Hepatocyte (in vitro differentiated cells): ENCODE measurements around the gene LDB1. TPM values are rescaled to one million over a fixed set of nuclear protein-coding genes. Genes with fewer than 3 reads are reported as not detected.
A peak's percentile ranks its signal among the peaks of the same experiment; 100 is the strongest.

ENCODE experiments used
- DNase-seq: peaks from one replicate; pipeline ENCODE4 v3.0.0-alpha.2; 2016; ENCODE audit warnings: low spot score
- H2AFZ ChIP-seq: fragments of 200-600 bp; sonication (generic); 2 replicates; pipeline ENCODE4 v1.6.0; 2016; ENCODE audit warnings: antibody characterized with exemption, mild to moderate bottlenecking
- H3K27ac ChIP-seq: fragments of 200-600 bp; sonication (generic); 2 replicates; pipeline ENCODE4 v1.5.1; 2016; ENCODE audit warnings: mild to moderate bottlenecking
- H3K27me3 ChIP-seq: fragments of 200-600 bp; sonication (generic); 2 replicates; pipeline ENCODE4 v1.6.1; 2016
- H3K36me3 ChIP-seq: fragments of 200-600 bp; sonication (generic); replicated peaks from 2 replicates; pipeline ENCODE4 v1.5.1; 2016; ENCODE audit warnings: low read depth; ENCODE audit not compliant: insufficient read depth
- H3K4me1 ChIP-seq: fragments of 200-600 bp; sonication (generic); 2 replicates; pipeline ENCODE4 v1.5.1; 2016; ENCODE audit warnings: mild to moderate bottlenecking, moderate library complexity; ENCODE audit not compliant: insufficient read depth
- H3K4me2 ChIP-seq: fragments of 200-600 bp; sonication (generic); 2 replicates; pipeline ENCODE4 v1.6.0; 2016
- H3K4me3 ChIP-seq: fragments of 200-600 bp; sonication (generic); 2 replicates; pipeline ENCODE4 v1.5.1; 2016; ENCODE audit warnings: mild to moderate bottlenecking
- H3K79me2 ChIP-seq: fragments of 200-600 bp; sonication (generic); 2 replicates; pipeline ENCODE4 v1.6.0; 2017; ENCODE audit warnings: mild to moderate bottlenecking
- H3K9me2 ChIP-seq: fragments of 200-600 bp; sonication (generic); replicated peaks from 2 replicates; pipeline ENCODE4 v1.6.0; 2017; ENCODE audit warnings: mild to moderate bottlenecking; ENCODE audit not compliant: insufficient read depth
- H3K9me3 ChIP-seq: fragments of 200-600 bp; sonication (generic); 2 replicates; pipeline ENCODE4 v1.5.1; 2016; ENCODE audit warnings: low read depth, mild to moderate bottlenecking
- H4K20me1 ChIP-seq: fragments of 200-600 bp; sonication (generic); 2 replicates; pipeline ENCODE4 v1.6.0; 2016; ENCODE audit warnings: mild to moderate bottlenecking; ENCODE audit not compliant: insufficient read depth, poor library complexity, severe bottlenecking
- EZH2 ChIP-seq: fragments of 200-600 bp; sonication (generic); IDR thresholded peaks from 2 replicates; pipeline ENCODE4 v1.6.1; 2016; ENCODE audit warnings: antibody characterized with exemption, mild to moderate bottlenecking, borderline replicate concordance
- EZH2phosphoT487 ChIP-seq: fragments of 200-600 bp; sonication (generic); IDR thresholded peaks from one replicate; pipeline ENCODE4 v1.6.1; 2018; ENCODE audit warnings: antibody characterized with exemption, mild to moderate bottlenecking, low read depth, moderate library complexity; ENCODE audit not compliant: unreplicated experiment, severe bottlenecking
- WGBS: methylation state at CpG from one replicate; pipeline ENCODE4 v1.1.6; 2016; ENCODE audit warnings: low lambda C conversion rate; ENCODE audit errors: missing lambda C conversion rate; 5-methylcytosine and 5-hydroxymethylcytosine counted together
- polyA plus RNA-seq: library from polyadenylated mRNA; unstranded; fragments of >200 nt; fragmentation: Nextera tagmentation; extraction: Ambion mirVana; gene quantifications from 2 replicates; pipeline ENCODE4 v1.2.1, GENCODE V29; 2016
- total RNA-seq: library from RNA; depleted of rRNA; stranded (reverse); fragments of >200 nt; gene quantifications from 2 replicates; pipeline ENCODE4 v1.2.3, GENCODE V29; 2014
- TF ChIP-seq, protein P1 (sequence below): fragments of 200-600 bp; sonication (generic); IDR thresholded peaks from 2 replicates; pipeline ENCODE4 v1.5.1; 2016; ENCODE audit warnings: antibody characterized with exemption, mild to moderate bottlenecking; ENCODE audit not compliant: poor library complexity

Gene LDB1
- total and polyA plus RNA-seq, 2 experiments from 2014 or later: 28.2 to 46.3 TPM

DNA sequence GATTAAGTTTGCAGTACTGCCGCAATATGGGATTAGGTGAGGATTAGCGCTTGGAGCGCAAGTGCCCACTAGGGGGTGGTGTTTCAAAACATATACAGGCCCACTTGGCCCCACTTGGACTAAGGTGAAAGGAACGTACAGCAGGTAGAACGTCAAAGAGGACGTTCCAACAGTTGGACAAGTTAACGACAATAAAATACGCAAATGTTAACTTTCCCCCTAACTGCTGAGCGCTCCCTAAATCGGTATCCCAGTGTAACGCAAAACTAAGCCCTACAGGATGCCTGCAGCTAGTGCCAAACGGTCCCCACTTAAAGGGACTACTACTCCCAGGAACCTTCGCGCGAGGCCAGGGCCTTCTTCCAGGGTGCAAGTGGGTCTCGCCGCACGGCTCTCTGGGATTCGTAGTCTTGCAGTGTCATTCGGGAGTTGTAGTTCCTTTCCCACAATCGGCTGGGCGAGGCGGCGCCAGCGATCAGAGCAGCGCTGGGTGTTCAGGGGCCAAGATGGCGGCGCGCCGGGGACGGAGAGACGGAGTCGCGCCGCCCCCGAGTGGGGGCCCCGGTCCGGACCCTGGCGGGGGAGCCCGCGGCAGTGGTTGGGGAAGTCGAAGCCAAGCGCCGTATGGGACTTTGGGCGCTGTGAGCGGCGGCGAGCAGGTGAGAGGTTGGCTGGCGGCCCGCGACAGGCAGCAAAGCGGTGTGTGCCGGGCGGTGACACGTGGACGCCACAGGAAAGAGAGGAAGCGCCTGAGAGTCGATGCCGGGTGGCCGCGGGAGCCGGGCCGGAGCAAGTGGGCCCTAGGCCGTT is 12.6 kb upstream of the LDB1 start, which contains the start of gene PPRC1:
PPRC1 (plus strand) TSS at position 478 of the 810 bp plus-strand sequence; CDS start at position 507, 29 bp downstream.
- peak within 1 kb of the TSS; percentile 91 for H3K4me2 ChIP-seq
- no peaks in the 10 kb centered on the region for H3K27me3 ChIP-seq
- H3K4me1 ChIP-seq: peaks cover 14% of the 10 kb centered on the region
- WGBS: 1% methylated on average over 59 of the region's 64 CpGs
- peak within 1 kb of the TSS; percentile 72 for H2AFZ ChIP-seq
- peak within 1 kb of the TSS; percentile 95 for H3K27ac ChIP-seq
- peak; percentile 99 for DNase-seq
- no peaks in the 10 kb centered on the region for H3K36me3 ChIP-seq
- no peaks in the 10 kb centered on the region for H3K9me2 ChIP-seq
- H4K20me1 ChIP-seq: peaks cover 36% of the 10 kb centered on the region
- TF ChIP-seq EZH2phosphoT487 (no peak), EZH2 (no peak)
- TF ChIP-seq, protein P1, sequence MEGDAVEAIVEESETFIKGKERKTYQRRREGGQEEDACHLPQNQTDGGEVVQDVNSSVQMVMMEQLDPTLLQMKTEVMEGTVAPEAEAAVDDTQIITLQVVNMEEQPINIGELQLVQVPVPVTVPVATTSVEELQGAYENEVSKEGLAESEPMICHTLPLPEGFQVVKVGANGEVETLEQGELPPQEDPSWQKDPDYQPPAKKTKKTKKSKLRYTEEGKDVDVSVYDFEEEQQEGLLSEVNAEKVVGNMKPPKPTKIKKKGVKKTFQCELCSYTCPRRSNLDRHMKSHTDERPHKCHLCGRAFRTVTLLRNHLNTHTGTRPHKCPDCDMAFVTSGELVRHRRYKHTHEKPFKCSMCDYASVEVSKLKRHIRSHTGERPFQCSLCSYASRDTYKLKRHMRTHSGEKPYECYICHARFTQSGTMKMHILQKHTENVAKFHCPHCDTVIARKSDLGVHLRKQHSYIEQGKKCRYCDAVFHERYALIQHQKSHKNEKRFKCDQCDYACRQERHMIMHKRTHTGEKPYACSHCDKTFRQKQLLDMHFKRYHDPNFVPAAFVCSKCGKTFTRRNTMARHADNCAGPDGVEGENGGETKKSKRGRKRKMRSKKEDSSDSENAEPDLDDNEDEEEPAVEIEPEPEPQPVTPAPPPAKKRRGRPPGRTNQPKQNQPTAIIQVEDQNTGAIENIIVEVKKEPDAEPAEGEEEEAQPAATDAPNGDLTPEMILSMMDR: peak; percentile 96
- H3K79me2 ChIP-seq: peaks cover 41% of the 10 kb centered on the region
- H3K4me3 ChIP-seq: peak within 1 kb of the TSS; percentile 82
- H3K9me3 ChIP-seq: no peaks in the 10 kb centered on the region

DNA sequence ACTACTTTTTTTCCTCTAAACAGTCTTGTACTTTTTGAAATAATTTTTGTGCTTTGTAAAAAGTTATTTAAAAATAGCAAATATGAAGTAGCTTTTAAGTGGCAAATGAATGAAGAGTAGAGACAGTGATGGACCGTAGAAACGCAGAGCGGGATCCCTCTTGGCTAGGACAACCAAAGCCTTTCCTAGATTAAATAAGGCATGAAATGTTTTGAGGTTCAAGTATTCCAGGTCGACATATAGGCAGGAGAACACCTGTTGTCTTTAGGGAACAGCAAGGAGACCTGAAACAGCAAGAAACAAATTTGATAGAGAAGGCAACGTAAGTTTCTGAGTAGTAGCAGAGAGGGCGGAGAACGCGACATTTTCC is 12.0 kb upstream of the LDB1 start:
- peaks cover 31% of the 10 kb centered on the region for H4K20me1 ChIP-seq
- H3K4me2 ChIP-seq: peak overlapping the region; percentile 73
- H3K27ac ChIP-seq: peak overlapping the region; percentile 37
- H3K4me1 ChIP-seq: peaks cover 14% of the 10 kb centered on the region
- DNase-seq: no peak
- no peaks in the 10 kb centered on the region for H3K9me3 ChIP-seq
- H2AFZ ChIP-seq: peak overlapping the region; percentile 42
- no peaks in the 10 kb centered on the region for H3K27me3 ChIP-seq
- no peaks in the 10 kb centered on the region for H3K9me2 ChIP-seq
- H3K79me2 ChIP-seq: peaks cover 35% of the 10 kb centered on the region
- TF ChIP-seq EZH2phosphoT487: no peak
- no peak for TF ChIP-seq EZH2
- TF ChIP-seq, protein P1: no peak
- H3K36me3 ChIP-seq: no peaks in the 10 kb centered on the region
- 30% methylated on average over 8 of the region's 8 CpGs for WGBS
- peak overlapping the region; percentile 10 for H3K4me3 ChIP-seq

DNA sequence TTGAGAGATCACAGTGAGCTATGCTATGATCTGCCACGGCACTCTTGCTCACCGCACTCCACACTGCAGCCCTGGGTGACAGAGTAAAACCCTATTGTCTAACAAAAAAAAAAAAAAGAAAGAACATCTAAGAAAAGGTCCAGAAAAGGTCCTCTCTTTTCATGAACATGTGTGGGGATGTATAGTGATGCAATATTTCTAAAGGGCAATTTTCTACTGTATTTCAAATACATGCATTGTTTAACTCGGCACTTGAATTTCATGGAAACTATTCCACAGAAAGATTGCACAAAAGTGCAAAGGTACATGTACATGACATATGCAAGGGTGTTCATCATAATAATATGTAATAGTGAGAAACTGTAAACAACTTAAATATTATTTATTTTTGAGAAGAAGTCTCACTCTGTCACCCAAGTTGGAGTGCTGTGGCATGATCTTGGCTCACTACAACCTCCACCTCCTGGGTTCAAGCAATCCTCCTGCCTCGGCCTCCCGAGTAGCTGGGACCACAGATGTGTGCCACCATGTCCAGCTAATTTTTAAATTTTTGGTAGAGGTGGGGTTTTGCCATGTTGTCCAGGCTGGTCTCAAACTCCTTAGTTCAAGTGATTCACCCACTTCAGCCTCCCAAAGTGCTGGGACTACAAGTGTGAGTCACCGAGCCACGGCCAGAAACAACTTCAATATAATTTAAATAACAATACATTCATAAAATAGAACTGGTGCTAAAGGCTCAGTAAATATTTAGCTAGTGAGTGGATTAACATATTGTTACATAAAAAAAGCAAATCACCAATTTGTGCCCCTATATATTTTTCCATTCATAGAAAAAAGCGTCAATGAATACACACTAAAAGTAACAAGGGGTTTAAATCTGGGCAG is 11.4 kb upstream of the LDB1 start:
- H3K9me3 ChIP-seq: no peaks in the 10 kb centered on the region
- H3K4me3 ChIP-seq: no peak overlapping the region
- no peak for DNase-seq
- no peaks in the 10 kb centered on the region for H3K36me3 ChIP-seq
- no peak overlapping the region for H3K27ac ChIP-seq
- H3K9me2 ChIP-seq: no peaks in the 10 kb centered on the region
- peaks cover 29% of the 10 kb centered on the region for H3K79me2 ChIP-seq
- 80% methylated on average over 8 of the region's 8 CpGs for WGBS
- TF ChIP-seq EZH2phosphoT487 (no peak), EZH2 (no peak)
- TF ChIP-seq, protein P1: no peak
- H2AFZ ChIP-seq: peak overlapping the region; percentile 42
- no peaks in the 10 kb centered on the region for H3K27me3 ChIP-seq
- peaks cover 14% of the 10 kb centered on the region for H3K4me1 ChIP-seq
- H4K20me1 ChIP-seq: peaks cover 25% of the 10 kb centered on the region
- no peak overlapping the region for H3K4me2 ChIP-seq
